ENCODE measurements around the gene CLEC6A.
"Not testable (repeated sequence)": the region's sequence is repeated elsewhere in the genome, so short reads cannot be mapped to it uniquely, and the experiment has no call there.

The CLEC6A gene

GRCh38 chr12:8493084-8493483 lies 37.3 kb downstream of the CLEC6A start:
- no peak for DNase-seq (ENCODE audit: low read depth, low spot score)

GRCh38 chr12:8495671-8496070 lies 39.9 kb downstream of the CLEC6A start:
- not testable (repeated sequence) for DNase-seq (ENCODE audit: low read depth, low spot score)

GRCh38 chr12:8496074-8496473 lies 40.3 kb downstream of the CLEC6A start:
- DNase-seq (ENCODE audit: low read depth, low spot score): not testable (repeated sequence)

- no peak for DNase-seq (ENCODE audit: low read depth, low spot score)
Observed at GRCh38 chr12:8499616-8500015, 43.9 kb downstream of the CLEC6A start.

GRCh38 chr12:8501720-8502119 lies 46.0 kb downstream of the CLEC6A start:
- DNase-seq (ENCODE audit: low read depth, low spot score): no peak

- DNase-seq (ENCODE audit: low read depth, low spot score): no peak
Observed at GRCh38 chr12:8504351-8504750, 48.6 kb downstream of the CLEC6A start.

GRCh38 chr12:8507596-8507995 lies 51.8 kb downstream of the CLEC6A start:
- no peak for DNase-seq (ENCODE audit: low read depth, low spot score)

GRCh38 chr12:8508223-8508622 lies 52.5 kb downstream of the CLEC6A start:
- no peak for DNase-seq (ENCODE audit: low read depth, low spot score)

GRCh38 chr12:8508910-8509841 lies 53.4 kb downstream of the CLEC6A start:
- DNase-seq (ENCODE audit: low read depth, low spot score): no peak

- no peak for DNase-seq (ENCODE audit: low read depth, low spot score)
Observed at GRCh38 chr12:8513256-8513655, 57.5 kb downstream of the CLEC6A start, which contains the start of gene CLEC4D. Gene CLEC4D (plus strand): TSS chr12:8513503. CDS start chr12:8513733, 230 bp downstream.

- no peak for DNase-seq (ENCODE audit: low read depth, low spot score)
Observed at GRCh38 chr12:8517971-8518370, 62.2 kb downstream of the CLEC6A start.

GRCh38 chr12:8519171-8519570 lies 63.4 kb downstream of the CLEC6A start:
- no peak for DNase-seq (ENCODE audit: low read depth, low spot score)

GRCh38 chr12:8527250-8528130 lies 71.7 kb downstream of the CLEC6A start:
- no peak for DNase-seq (ENCODE audit: low read depth, low spot score)
